Putamen (tissue), 1 donor: ENCODE measurements around the gene FNDC3B.
"Not testable (repeated sequence)": the region's sequence is repeated elsewhere in the genome, so short reads cannot be mapped to it uniquely, and the experiment has no call there.

Source experiments
- DNase-seq: peaks from one replicate; pipeline ENCODE4 v3.0.0-alpha.2; 2016; ENCODE audit warnings: low spot score

FNDC3B gene

DNA sequence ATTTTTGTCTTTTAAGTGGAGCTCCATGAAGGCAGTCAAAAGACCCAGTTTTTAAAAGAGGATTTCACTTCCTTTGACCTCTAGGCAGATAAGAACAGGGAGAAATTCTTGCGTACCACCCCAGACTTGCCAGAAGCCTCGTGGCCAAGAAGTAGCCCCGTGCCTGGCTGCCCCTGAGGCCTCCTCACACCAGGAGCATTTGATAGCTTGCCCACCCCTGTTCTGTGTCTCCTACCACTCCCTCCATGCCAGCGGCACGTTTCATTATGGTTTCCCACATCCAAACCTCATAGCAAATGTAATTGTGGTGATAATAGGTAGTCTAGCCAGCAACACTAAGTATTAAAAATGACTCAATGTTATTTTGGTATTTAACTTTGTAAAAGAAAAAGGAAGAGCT is 301.2 kb downstream of the FNDC3B start:
- no peak for DNase-seq

- peak; percentile 47 for DNase-seq
These were observed 302.2 kb downstream of the FNDC3B start for GRCh38 chr3:172341482-172342059.

GRCh38 chr3:172342097-172342659 is 302.8 kb downstream of the FNDC3B start:
- no peak for DNase-seq

DNA sequence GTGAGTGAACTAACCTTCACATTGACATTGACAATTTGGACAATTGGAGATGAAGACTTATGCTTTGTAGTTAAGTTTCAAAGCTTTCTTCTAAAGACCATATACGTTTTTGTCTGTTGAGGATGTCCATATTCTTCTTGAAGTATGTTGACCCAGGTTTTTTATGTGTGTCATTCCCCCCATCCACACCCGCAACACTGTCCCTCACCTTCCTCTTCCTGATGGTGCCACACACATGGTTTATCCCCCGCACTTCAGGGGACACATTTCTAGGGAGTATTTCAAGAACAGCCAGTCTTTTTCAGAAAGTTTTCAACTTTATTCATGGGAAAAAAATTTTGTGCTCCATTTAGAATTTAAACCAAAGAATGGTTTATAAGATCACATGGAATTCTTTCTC is 303.7 kb downstream of the FNDC3B start:
- no peak for DNase-seq

- no peak for DNase-seq
These were observed 304.6 kb downstream of the FNDC3B start for GRCh38 chr3:172343979-172344378.

GRCh38 chr3:172346161-172346560 is 306.8 kb downstream of the FNDC3B start:
- no peak for DNase-seq

- DNase-seq = peak; percentile 11
These were observed 308.7 kb downstream of the FNDC3B start for GRCh38 chr3:172347895-172348679.

DNA sequence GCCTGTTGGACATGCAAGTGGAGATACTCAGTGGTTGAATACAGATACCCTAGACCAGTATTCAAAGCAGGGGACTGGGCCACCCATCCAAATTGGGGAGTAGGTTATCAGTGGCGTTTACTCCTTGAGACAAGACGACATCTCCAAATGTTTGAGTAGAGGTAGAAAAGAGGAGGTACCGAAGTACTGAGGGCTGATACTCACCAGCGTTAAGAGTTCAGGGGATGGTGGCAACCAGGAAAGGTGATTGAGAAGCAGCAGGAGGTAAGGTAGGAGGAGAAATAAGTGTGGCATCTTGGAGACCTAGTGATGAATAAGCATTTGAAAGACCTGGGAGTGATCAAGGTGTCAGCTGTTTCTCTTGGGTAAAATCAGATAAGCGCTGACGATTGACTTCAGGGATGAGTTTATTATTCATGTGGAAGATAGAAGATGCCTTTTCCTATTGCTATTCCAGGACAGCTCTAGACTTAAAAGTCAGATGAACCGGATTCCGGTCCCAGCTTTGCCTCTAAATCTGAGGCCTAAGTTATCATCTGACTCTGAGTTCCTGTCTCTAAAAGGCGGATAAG is 312.6 kb downstream of the FNDC3B start:
- no peak for DNase-seq

DNA sequence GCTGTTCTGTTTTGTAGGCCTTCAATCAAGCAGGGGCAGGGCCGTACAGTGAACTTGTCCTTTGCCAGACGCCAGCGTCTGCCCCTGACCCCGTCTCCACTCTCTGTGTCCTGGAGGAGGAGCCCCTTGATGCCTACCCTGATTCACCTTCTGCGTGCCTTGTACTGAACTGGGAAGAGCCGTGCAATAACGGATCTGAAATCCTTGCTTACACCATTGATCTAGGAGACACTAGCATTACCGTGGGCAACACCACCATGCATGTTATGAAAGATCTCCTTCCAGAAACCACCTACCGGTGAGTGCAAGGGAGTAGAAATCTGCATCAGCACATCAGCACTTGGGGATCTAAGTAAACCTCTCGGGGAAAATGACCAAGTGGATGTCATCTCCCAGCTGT is 313.4 kb downstream of the FNDC3B start:
- no peak for DNase-seq

GRCh38 chr3:172354931-172355499 is 315.6 kb downstream of the FNDC3B start:
- DNase-seq = no peak

DNA sequence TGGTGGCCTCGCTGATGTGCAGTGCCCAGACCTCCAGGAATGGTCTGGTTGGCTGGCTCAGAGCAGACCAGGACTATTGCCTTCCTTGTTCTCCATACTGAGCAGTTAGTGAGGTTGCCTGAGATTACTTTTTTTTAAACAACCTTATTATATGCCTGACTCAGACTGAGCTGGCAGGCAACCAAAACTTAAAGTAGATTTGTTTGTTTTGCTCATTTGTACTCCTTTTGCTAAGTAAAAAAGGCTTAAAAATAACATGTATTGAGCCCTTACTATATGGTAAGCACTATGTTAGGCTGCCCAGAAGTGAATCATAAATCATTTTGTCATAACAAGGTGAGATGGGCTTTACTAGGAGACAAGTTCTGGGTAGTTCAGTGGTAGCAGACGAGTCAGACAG is 316.5 kb downstream of the FNDC3B start:
- no peak for DNase-seq

DNA sequence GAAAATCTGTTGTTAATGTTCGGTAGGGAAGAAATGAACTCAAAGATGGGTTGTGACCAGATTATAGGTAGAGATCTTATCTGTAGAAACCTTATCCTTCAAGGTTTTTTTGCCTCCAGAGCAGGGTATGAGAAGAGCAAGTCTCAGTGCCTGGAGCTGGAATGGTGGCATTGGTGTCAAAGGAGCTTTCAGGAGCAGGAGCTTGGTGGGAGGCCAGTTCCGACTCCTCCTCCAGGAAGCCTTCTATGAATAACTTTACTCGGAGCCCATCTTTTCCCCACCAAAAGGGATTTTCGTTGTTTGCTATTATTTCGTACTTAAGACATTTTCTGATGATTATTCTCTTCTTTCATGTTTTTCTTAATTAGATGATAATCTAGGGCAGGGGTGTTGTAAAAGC is 317.0 kb downstream of the FNDC3B start:
- DNase-seq = no peak

GRCh38 chr3:172357850-172358754 is 318.7 kb downstream of the FNDC3B start:
- no peak for DNase-seq

DNA sequence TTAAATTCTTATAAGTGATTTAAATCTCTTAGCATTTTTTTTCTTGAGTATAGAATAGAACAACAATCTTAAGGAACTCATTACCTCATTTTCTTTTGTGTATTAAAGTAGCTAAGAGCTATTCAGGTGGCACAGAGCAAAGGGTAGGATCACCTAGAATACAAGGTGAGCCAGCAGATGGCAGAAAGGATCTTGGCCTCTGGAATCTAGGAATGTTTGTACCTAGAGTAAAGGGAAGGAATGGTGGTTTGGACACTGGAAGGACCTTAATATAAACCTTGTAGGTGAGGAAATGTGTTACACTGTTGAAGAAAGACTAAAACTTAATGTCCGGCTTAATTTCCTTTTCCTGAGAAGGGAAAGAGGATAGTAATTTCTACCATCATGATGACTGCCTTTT is 319.9 kb downstream of the FNDC3B start:
- no peak for DNase-seq

GRCh38 chr3:172359996-172360395 is 320.6 kb downstream of the FNDC3B start:
- DNase-seq = no peak

DNA sequence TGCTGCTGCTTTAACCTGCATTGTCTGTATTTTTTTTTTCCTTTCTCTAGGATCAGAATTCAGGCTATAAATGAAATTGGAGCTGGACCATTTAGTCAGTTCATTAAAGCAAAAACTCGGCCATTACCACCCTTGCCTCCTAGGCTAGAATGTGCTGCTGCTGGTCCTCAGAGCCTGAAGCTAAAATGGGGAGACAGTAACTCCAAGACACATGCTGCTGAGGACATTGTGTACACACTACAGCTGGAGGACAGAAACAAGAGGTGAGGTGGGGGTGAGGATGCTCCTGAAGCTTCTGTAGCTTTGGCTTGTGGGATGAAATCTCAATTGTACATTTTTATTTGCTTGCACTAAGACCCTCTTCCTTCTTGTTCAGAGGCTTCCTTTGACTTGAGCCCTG is 323.2 kb downstream of the FNDC3B start:
- DNase-seq = no peak

GRCh38 chr3:172364374-172365027 is 325.1 kb downstream of the FNDC3B start:
- no peak for DNase-seq

DNA sequence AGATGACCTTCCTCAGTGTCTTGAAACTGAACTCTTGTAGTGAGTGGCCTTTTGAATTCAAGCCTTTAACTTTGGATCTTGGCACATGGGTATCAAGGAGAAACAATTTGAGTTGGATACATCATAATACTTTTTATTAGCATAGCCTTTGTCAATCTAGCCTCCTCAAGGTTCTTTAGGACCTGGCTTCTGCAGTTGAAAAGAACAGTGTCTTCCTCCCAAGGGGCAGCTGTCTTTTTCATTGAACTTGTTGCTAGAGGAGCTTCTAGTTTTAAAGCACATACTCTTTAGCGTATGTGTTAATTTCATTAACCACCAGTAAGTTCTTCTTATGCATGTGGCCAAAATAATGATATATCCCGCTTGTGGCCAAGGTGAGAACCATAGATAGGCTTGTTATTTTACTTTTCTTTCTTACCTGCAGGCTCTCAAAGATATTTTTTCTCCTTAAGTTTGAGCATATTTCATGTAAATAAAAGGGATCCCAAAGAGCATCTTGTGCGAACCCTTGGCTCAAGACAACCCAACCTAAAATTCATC is 325.7 kb downstream of the FNDC3B start:
- no peak for DNase-seq

DNA sequence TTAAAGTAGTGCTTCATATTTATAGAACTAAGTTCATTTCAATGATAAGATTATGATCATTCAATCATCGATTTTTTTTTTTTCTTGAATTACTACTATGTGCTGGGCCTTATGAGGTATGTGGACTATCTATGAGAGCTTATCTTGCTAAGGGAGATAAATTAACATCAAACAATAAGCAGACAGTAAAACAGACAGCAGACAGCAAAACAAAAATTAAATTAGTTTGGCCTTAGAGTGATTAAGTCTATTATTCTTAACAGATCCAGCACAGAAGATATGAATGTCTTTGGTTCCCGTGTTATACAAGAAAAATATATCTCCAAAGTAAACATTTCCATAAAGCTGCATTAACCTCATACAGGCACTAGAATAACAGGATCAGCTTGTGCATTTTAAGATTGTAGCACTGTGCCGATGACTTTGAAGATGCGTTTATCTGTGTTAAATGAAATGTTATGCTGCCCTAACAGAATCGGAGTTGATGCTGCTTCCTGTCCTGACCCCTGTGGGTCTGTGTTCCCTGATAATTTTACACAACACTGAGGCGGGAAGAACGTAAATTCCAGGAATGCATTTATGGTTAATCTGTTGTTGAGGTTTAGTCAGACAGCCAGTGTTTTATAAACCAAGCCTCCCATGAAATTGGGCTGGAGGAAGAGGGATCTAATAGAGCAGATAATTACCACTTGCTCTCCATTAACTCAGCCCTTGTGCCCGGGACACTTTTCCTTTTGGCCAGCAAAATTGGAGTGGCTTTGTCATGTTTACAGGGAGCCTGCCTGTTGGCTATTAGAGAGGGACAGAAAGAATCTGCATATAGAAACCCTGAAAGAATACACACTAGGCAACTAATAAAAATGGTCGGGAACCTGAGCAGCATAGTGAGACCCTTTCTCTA is 328.1 kb downstream of the FNDC3B start:
- no peak for DNase-seq

DNA sequence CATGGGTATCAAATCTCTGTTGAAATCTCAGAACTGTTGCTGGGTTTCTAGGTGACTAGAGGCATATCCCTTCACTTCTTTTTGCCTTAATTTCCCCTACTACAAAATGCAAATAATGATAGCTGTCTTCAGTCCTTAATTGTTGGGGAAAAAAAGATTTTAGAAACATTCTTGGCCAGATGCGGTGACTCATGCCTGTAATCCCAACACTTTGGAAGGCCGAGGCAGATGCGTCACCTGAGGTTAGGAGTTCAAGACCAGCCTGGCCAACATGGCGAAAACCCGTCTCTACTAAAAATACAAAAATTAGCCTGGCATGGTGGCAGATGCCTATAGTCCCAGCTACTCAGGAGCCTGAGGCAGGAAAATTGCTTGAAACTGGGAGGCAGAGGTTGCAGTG is 329.2 kb downstream of the FNDC3B start:
- DNase-seq = not testable (repeated sequence)
